GM10847 (cell line): ENCODE results near the gene RARB.

Experiments used
- POLR2A ChIP-seq: IDR thresholded peaks from 2 replicates; pipeline ENCODE4 v1.6.1; 2011; ENCODE audit not compliant: insufficient read length; ENCODE audit errors: extremely low read depth

RARB gene

DNA sequence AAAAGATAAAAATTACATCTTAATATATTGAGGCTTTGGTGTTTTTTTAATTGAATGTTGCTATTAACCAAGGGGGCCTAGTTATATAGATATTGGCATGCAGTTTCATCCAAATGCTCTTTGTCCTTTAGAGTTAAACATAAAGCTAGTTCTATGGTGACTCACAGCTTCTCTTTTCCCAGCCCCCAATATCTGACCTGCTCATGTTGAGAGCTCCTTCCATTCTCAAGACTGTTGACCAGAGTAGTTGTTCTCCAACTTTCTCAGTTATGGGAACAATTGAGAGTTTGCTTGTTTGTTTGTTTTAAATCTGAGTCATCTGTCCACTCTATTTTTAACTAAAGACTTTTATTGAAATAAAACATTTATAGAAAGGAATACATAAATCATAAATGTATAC is 15.8 kb upstream of the RARB start:
- no peak for TF ChIP-seq POLR2A

DNA sequence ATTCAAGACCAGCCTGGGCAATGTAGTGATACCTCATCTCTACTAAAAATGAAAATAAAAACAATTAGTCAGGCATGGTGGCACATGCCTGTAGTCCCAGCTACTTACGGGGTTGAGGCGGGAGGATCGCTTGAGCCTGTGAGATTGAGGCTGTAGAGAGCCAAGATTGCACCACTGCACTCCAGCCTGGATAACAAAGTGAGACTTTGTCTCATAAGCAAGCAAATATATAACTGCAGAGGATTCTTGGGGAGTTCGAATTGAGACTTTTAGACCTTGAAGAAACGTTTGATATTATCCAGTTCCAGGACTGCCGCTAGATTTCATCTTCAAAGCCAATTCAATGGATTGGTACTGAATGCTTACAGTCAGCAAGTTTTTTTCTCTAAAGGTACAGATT is 11.9 kb upstream of the RARB start:
- no peak for TF ChIP-seq POLR2A

DNA sequence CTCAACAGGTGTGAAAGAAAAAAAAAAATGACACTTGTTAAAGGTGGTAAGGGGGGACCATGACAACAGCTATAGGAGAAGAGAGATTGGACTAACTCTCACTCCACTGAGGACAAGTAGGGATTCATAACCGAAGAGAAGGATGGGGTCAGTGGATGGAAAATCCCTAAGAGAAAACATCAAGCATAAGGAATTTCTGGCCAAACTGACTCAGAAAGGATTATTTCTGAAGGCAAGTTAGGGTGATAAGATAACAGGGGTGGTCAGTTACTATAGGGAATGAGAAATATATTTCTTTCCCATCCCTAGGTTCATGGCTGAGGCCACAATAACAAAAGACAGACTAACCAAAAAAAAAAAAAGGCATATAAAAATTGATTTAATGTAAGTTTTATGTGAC is 9.5 kb upstream of the RARB start:
- no peak for TF ChIP-seq POLR2A

DNA sequence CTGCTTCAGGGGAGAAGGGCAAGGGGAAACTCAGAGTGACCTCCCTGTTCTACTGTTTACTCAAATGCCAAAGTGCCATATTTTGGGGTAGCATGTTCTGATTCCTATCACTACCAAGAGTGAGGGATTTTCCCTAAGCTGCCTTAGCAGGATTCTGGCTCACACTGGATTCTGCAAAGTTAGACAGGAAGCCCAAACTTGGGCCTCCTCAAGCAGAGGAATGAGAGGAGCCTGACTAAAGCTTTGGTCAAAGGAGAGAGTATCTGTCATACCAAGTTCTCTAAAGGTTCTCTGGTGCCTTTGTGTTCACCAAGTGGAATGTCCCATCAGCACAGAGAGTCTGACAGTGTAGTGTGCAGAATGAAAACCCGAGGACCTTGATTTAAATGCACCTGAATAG is 8.8 kb upstream of the RARB start:
- TF ChIP-seq POLR2A: no peak

DNA sequence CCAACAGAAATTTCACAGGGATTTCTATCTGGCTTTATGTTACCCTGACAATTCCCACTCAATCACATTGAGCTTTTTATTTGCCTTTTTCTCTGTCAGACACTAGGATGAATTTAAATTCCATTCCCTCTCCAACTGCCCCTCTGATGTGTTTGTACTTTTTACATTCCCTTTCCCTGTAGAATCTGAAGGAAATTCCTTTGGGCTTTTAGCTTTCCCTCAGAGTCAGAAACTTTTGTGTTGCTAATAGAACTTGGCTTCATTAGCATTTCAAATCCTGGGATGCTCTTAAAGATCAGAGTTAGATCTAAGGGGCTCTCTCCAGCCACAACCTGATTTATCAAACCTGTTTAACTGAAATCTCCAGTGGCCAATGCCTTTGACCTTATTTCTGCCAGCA is 7.9 kb upstream of the RARB start:
- no peak for TF ChIP-seq POLR2A

DNA sequence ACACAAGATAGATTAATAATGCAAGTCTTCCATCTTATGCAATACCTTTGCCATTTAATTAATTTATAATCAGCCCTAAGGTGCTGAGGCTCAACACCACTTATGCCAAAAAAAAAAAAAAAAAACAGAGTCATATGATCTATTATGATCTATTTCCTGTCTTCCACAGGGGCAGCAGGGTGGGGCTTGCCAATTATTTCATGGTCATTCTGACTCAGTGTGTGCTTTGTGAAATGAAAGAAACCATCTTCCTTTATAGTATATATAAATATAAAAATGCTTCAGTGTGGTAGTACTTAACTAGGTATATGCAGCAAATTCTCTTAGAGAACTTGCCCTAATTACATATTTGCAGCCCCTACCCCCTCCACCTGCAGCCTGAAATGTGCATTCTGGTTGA is 7.2 kb upstream of the RARB start:
- TF ChIP-seq POLR2A: no peak

GRCh38 chr3:25421747-25422146 is 6.3 kb upstream of the RARB start:
- no peak for TF ChIP-seq POLR2A

DNA sequence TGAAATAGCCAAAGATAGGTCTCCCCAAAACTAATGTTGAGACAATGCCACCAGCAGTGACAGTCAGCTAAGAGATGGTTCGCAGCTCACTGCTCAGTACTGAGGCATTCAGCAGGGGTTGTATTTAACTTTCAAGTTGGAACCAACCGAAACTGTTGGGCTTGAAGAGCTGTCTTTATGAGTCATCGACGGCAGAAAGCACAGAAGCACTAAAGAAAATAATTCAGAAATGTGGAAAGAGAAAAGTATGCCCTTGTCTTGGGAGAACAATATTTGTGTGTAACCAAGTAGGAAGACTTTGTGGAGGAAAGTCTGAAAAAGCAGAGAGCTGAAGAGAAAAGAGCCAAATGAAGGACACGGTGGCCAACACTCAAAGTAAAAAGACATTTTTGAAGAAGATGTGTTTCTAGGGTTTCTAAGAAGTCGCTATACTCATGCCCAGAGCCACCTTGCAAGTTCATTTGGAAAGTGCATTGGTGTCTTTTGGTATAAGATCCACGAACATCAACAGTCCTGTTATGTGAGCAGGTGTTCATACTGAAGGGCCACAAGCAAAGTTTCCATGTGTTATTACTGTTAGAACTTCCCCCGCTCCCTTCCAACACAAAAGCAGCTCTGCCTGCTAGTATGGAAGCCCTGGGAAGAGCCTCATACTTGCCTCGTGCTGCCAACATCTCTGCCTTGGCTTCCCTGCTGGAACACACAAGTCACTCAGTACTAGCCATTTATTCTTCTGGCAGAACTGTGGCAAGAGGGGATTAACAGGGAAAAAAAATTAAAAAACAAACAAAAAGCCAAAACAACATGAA is 4.1 kb upstream of the RARB start:
- TF ChIP-seq POLR2A: no peak

- no peak for TF ChIP-seq POLR2A
These were observed 3.4 kb upstream of the RARB start for GRCh38 chr3:25424614-25425013.

- TF ChIP-seq POLR2A: no peak
These were observed 1.7 kb upstream of the RARB start for GRCh38 chr3:25426408-25426807.

GRCh38 chr3:25427155-25427554 is 908 bp upstream of the RARB start:
- TF ChIP-seq POLR2A: no peak

DNA sequence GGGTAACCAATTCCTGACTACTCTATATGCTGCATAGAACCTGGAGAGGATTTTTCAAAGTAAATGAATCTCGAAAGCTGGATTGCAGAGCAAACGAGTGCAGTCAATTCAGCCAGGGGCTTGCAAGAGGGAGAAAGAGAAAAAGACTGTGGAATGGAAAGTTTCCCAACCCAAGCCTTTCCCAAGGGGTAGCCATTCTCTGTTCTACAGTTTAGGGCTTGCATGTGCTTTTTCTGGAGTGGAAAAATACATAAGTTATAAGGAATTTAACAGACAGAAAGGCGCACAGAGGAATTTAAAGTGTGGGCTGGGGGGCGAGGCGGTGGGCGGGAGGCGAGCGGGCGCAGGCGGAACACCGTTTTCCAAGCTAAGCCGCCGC is 511 bp upstream of the RARB start:
- no peak for TF ChIP-seq POLR2A

GRCh38 chr3:25428789-25429335 is 799 bp downstream of the RARB start:
- TF ChIP-seq POLR2A: no peak

DNA sequence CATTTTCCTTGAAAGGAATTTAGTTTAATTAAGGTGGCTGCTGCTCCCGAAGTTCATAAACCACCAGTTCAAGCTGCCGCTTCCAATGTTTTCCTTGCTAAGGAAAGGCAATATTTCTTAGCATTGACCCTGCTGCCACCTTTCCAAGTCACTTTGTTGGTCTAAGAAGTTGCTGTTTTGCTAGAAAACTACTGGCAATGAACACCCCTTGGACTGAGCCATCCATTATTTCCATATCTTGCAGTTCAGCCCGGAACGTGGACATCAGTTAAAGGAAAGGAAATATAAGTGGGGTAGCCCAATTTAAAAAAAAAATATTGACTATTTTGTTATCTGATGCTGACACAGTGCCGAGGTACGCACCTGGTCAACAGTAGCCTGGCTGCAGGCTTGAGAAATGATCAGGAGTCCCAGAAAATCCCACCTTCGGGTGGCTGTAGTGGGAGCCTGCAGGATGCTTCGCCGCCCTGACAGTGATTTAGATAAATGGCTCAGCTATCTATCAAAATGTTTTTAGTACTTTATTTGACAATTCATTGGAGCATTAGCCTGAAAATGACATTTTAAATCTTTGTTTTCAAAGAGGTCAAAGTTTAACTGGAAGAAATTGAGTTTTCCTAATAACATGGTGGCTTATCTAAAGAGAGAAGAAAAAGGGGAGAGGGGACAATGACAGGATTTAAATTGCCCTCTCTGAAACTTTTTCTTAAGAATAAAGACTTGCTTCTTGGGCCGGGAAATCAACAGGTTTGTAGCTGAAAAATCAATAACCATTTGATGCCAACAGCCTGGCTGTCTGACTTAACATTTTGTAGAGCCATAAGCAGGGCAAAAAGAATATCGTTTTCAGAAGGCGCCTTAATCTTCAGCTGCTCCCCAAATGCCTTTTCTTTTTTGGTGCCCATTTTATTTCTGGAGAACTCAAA is 1.6 kb downstream of the RARB start:
- TF ChIP-seq POLR2A: no peak

- TF ChIP-seq POLR2A: no peak
These were observed 2.3 kb downstream of the RARB start for GRCh38 chr3:25430287-25430934.
